Measurements from ENCODE around the gene RELCH.
A peak's percentile ranks its signal among the peaks of the same experiment; 100 is the strongest.

RELCH gene

GRCh38 chr18:62186774-62187542 lies at the start of gene RELCH, which contains the start of gene PIGN:
Gene RELCH, plus strand, starts transcription at chr18:62187255. Its CDS starts 251 bp downstream, at chr18:62187506.
Gene PIGN, minus strand, starts transcription at chr18:62187056. Its CDS starts 25,703 bp downstream, at chr18:62161353.
- Histone ChIP-seq H3K4me3 (ENCODE audit: low read depth, low read length) (peak within 1 kb of the TSS; percentile 99), H3K36me3 (replicated peaks) (no peaks in the 10 kb centered on the region), H3K27ac (peak within 1 kb of the TSS; percentile 77), H3K27me3 (replicated peaks) (no peaks in the 10 kb centered on the region)
- TF ChIP-seq CTCF (IDR thresholded peaks at IDR 0.05; ENCODE audit: low read depth, low read length, missing control alignments), result no peak
- in situ Hi-C loops (cut with HindIII; ENCODE audit: low pct_ligation_motif_present, low sequenced_read_pairs), result no loop called here
- DNase-seq, result peak; percentile 97

- no peak for DNase-seq
- no peak overlapping the region for H3K4me3 ChIP-seq (ENCODE audit: low read depth, low read length)
- no peak for TF ChIP-seq CTCF (IDR thresholded peaks at IDR 0.05; ENCODE audit: low read depth, low read length, missing control alignments)
- no peak overlapping the region for H3K27ac ChIP-seq
- no peaks in the 10 kb centered on the region for H3K36me3 ChIP-seq (replicated peaks)
- H3K27me3 ChIP-seq (replicated peaks), result no peaks in the 10 kb centered on the region
- in situ Hi-C loops (cut with HindIII; ENCODE audit: low pct_ligation_motif_present, low sequenced_read_pairs), result no loop called here
Observed at GRCh38 chr18:62138461-62139235, 48.4 kb upstream of the RELCH start.

GRCh38 chr18:62140259-62140658 lies 46.8 kb upstream of the RELCH start:
- in situ Hi-C loops (cut with HindIII; ENCODE audit: low pct_ligation_motif_present, low sequenced_read_pairs), result no loop called here
- no peak overlapping the region for H3K27ac ChIP-seq
- no peak for DNase-seq
- no peak for TF ChIP-seq CTCF (IDR thresholded peaks at IDR 0.05; ENCODE audit: low read depth, low read length, missing control alignments)
- no peaks in the 10 kb centered on the region for H3K27me3 ChIP-seq (replicated peaks)
- H3K36me3 ChIP-seq (replicated peaks), result no peaks in the 10 kb centered on the region
- no peak overlapping the region for H3K4me3 ChIP-seq (ENCODE audit: low read depth, low read length)

- Histone ChIP-seq H3K27me3 (replicated peaks) (no peaks in the 10 kb centered on the region), H3K4me3 (ENCODE audit: low read depth, low read length) (no peak overlapping the region), H3K27ac (no peak overlapping the region), H3K36me3 (replicated peaks) (no peaks in the 10 kb centered on the region)
- in situ Hi-C loops (cut with HindIII; ENCODE audit: low pct_ligation_motif_present, low sequenced_read_pairs), result no loop called here
- no peak for TF ChIP-seq CTCF (IDR thresholded peaks at IDR 0.05; ENCODE audit: low read depth, low read length, missing control alignments)
- no peak for DNase-seq
Observed at GRCh38 chr18:62144338-62144737, 42.7 kb upstream of the RELCH start.

GRCh38 chr18:62151068-62151771 lies 35.8 kb upstream of the RELCH start:
- H3K36me3 ChIP-seq (replicated peaks), result no peaks in the 10 kb centered on the region
- no peak overlapping the region for H3K27ac ChIP-seq
- in situ Hi-C loops (cut with HindIII; ENCODE audit: low pct_ligation_motif_present, low sequenced_read_pairs), result no loop called here
- no peak overlapping the region for H3K4me3 ChIP-seq (ENCODE audit: low read depth, low read length)
- no peaks in the 10 kb centered on the region for H3K27me3 ChIP-seq (replicated peaks)
- no peak for DNase-seq
- no peak for TF ChIP-seq CTCF (IDR thresholded peaks at IDR 0.05; ENCODE audit: low read depth, low read length, missing control alignments)

Data from brain microvascular endothelial cell (primary cell).